ENCODE results near the gene ARHGEF12.

ARHGEF12 gene

DNA sequence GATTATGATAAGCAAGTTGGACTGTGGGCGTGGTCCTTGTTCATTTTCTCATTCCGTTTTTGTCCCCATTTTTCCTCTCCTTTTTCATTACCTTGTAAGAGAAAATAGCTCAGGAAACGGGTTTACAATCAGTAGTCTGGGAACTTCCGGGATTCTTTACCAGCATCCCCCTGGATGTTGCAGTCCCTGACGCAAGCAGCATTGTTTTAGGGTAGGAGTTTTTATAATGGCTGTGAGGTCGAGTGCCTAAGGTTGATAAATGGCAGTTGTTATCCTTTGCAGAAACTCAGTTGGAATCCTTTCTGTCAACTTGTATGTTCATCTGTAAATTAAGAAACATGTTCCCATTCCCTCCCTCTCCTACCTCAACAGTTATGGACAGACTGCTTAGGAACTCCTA, 68.3 kb downstream of the ARHGEF12 start:
- DNase-seq (ENCODE audit: low read depth) = no peak
- TF ChIP-seq, protein P1, sequence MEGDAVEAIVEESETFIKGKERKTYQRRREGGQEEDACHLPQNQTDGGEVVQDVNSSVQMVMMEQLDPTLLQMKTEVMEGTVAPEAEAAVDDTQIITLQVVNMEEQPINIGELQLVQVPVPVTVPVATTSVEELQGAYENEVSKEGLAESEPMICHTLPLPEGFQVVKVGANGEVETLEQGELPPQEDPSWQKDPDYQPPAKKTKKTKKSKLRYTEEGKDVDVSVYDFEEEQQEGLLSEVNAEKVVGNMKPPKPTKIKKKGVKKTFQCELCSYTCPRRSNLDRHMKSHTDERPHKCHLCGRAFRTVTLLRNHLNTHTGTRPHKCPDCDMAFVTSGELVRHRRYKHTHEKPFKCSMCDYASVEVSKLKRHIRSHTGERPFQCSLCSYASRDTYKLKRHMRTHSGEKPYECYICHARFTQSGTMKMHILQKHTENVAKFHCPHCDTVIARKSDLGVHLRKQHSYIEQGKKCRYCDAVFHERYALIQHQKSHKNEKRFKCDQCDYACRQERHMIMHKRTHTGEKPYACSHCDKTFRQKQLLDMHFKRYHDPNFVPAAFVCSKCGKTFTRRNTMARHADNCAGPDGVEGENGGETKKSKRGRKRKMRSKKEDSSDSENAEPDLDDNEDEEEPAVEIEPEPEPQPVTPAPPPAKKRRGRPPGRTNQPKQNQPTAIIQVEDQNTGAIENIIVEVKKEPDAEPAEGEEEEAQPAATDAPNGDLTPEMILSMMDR (IDR thresholded peaks at IDR 0.05; ENCODE audit: low read depth, low read length, missing control alignments) = no peak
- H3K4me3 ChIP-seq (ENCODE audit: low read depth, low read length) = no peak overlapping the region

DNA sequence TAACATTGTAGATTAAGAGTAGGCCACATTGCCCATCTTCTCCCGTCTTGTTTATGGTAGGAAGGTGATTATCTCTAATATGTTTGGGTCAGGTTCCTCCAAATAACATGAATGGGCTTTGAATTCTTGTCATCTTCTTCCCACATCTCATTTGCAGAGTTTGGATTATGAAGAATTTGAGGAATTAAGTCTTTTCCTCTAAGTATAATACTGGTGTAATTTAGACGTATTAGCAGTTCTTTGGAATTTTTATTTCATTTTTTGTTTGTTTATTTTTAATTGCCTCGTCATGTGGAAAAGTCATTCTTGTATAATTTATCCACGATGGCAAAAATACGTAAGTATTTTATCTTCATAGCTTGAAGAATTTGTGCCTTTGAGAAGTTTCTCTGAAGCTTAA, 73.4 kb downstream of the ARHGEF12 start:
- TF ChIP-seq, protein P1 (IDR thresholded peaks at IDR 0.05; ENCODE audit: low read depth, low read length, missing control alignments) = no peak
- DNase-seq (ENCODE audit: low read depth) = no peak
- no peak overlapping the region for H3K4me3 ChIP-seq (ENCODE audit: low read depth, low read length)

DNA sequence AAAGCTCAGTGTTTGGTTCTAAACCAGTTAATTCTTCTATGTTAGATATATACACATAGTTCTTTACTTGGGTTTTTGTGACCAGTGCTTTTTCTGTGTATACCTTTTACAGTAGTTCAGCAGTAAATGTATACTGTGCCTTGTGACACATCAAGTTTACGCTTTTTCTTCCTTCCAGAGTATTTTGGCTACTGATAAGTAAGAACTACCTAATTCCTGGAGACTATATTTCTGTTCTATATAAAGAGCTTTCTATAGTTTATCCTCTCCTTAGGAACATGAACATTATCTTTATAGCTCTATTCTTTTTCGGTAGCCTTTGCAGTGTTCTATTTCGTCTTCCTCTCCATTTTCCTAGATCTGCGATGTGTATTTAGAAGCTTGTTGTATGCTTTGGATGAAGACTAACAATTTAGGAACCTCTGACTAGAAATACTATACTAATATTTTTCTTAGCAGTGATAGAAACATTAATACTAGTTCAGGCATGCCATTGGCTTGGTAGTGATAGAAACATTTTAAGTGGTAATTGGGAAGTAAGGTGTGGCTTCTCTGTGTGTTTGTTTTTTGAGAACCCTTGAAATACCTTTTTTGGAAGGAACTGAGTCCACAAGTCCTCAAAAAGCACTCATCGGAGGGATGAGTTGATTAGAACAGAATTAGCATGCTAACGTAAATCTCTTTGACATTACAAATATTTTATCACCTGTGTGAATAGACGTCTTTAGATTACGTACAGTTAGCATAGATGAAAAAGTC, 74.6 kb downstream of the ARHGEF12 start:
- no peak overlapping the region for H3K4me3 ChIP-seq (ENCODE audit: low read depth, low read length)
- no peak for DNase-seq (ENCODE audit: low read depth)
- TF ChIP-seq, protein P1 (IDR thresholded peaks at IDR 0.05; ENCODE audit: low read depth, low read length, missing control alignments) = no peak

DNA sequence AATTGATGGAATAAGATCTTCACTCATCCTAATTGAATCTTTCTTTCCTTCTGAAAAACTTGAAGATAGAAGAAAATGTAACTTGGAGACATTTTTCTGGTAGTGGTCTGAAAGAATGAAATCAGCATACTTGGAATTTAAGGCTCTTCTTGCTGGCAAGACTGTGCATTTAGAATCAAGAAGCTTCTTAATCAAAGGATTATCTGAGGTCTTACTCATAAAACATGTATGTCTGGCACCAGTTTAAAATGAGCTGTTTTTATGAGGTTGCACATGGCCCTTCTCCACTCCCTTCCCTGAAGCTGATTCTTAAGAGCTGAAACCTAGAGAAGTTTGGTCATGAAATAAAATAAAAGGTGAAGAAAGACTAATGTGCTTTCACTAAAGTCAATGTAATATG, 77.3 kb downstream of the ARHGEF12 start:
- DNase-seq (ENCODE audit: low read depth) = no peak
- H3K4me3 ChIP-seq (ENCODE audit: low read depth, low read length) = no peak overlapping the region
- TF ChIP-seq, protein P1 (IDR thresholded peaks at IDR 0.05; ENCODE audit: low read depth, low read length, missing control alignments) = no peak

DNA sequence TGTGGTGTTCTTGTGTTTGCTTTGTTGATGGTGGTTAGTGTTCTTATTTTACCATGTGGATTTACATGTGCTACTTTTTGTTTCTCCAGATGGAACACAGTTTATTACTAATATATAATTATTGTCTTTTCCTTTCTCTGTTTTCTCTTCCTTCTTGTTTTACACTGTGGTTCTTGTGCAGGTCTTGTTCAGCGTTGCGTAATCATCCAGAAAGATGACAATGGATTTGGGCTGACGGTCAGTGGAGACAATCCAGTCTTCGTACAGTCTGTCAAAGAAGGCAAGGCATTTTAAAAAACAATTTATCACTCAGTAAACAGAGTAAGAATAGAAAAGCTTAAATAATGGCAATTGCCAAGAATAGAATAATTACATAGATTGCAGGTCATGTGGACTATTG, 84.4 kb downstream of the ARHGEF12 start:
- H3K4me3 ChIP-seq (ENCODE audit: low read depth, low read length) = no peak overlapping the region
- TF ChIP-seq, protein P1 (IDR thresholded peaks at IDR 0.05; ENCODE audit: low read depth, low read length, missing control alignments) = no peak
- no peak for DNase-seq (ENCODE audit: low read depth)

DNA sequence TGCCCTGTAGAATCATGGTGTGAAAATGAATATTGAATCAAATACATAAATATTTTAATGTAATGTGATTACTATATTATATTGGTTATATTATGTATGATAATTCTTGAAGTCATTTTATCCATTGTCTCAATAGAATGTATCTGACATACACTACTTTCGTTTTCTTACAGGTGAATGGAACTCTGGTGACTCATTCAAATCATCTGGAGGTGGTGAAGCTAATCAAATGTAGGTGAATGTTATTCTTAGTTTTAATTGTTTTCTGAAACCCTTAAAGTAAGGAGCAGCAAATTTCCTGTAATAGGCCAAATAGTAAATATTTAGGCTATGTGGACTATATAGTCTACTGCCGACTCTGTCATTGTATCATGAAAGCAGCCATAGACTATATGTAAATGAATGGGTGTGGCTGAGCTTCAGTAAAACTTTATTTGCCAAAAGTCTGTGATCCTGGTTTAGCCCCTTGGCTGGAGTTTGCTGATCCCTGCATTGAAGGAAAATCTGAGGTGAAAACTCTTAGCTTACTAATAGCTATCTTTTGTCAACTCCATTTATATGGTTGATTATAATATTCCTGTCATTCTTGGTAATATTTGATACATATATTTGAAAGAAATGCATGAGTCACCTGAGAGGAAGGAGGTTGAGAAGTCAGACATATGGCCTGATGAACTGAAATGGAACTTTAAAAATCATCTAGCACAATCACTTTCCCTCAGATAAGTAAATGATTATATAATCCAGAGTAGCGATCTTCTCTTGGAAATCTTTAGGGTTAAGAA, 88.2 kb downstream of the ARHGEF12 start:
- TF ChIP-seq, protein P1 (IDR thresholded peaks at IDR 0.05; ENCODE audit: low read depth, low read length, missing control alignments) = no peak
- no peak for DNase-seq (ENCODE audit: low read depth)
- no peak overlapping the region for H3K4me3 ChIP-seq (ENCODE audit: low read depth, low read length)
